ENCODE data around the gene ACY1.
A peak's percentile ranks its signal among the peaks of the same experiment; 100 is the strongest.

The ACY1 gene

DNA sequence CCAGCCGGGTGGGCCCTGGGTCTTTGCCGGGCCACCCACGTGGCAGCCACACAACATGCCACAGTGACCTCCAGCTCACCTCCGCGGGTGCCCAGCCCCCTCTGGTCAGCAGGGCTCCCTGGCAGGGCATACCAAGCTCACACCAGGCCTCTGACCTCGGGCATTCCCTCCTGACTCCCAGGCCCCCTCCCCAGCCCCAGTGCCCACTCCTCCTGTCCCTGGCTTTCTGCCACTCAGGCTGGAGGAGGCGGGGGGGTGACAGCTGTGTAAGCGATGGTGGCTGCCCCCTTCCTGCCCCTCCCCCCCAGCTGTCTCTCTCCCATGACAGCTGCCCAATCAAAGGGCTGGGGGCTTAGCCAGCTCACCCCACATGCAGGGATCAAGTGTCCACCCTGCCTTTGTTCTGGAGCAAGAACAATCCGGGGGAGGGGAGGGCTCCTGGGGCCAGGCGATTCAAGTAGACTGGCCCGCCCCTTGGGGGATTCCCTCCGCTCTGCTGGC is 19.3 kb upstream of the ACY1 start:
- no peak for DNase-seq (ENCODE audit: low spot score)

DNA sequence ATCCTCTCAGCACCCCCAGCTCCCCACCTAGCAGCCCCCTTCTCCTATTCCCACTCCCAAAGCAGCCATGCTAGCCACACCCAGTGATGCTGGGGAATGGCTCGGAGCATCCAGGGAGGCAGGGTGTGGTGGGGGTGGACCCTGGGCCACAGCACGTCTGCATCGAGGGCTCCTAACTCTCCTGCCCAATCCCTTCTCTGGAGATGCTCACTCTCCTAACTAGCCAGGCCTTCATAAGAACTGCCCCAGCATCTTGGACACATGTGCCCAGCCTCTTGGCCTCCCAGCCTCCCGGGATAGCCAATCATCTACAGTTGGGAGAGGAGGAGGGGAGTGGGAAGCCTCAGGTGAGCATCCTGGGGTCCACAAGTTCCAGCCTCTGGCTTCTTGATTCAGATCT is 18.8 kb upstream of the ACY1 start:
- DNase-seq (ENCODE audit: low spot score): no peak

DNA sequence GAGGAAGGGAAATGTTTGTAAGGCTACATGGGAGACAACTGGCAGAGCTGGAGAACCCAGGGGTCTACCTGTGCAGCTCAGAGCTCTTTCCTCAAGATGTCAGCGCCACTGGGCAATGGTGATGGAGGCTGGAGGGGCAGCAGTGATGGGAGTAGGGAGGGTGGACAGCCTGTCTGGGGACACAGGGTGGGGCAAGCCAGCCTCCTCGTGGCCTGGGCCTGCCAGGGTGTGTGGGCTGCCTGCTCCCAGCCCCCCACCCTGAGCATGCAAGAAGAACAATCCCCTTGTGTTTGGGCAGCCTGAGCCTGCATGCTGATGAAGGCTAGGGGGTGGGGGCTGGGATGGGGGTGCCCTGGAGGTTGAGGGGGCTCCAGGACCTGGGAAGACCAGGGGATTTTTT is 17.3 kb upstream of the ACY1 start:
- DNase-seq (ENCODE audit: low spot score): no peak

DNA sequence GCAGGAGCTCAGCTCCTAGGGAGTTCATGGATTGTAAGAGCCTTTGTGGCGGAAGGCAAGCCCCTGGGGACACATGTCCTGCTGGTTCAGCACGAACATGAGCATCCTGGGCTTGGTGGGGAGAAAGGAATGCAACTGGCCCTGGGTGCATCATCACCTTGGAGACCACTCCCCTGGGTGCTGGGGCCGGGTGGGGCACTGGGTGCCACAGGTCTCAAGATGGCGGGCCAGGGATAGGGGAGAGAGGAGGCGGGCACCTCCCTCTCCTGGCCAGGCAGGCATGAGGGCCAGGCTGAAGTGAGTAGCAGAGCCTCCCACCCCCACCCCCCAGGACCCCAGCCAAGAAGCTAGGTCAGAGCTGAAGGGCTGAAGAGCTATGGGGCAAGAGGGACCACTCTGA is 16.8 kb upstream of the ACY1 start:
- no peak for DNase-seq (ENCODE audit: low spot score)

DNA sequence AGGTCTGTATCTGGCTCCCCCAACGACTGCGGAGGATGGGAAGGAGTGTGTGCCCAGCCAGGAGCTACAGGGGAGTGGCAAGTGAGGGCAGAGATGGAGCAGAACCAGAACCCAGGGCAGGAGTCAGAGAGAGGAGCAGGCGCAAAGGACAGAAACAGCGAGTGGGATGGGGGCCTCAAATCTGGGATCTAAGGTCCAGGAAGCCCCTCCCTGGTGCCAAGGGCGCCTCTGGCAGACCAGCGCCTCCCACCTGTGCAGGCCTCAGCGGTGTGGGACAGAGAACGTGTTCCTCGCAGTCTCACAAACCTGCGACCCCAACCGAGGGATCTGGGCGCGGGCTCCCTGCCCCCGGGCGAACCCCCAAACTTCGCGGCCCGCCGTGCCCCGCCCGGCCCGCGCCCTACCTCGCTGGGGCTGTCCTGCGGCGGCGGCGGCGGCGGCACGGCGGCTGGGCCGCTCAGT is 16.4 kb upstream of the ACY1 start:
- DNase-seq (ENCODE audit: low spot score): no peak

DNA sequence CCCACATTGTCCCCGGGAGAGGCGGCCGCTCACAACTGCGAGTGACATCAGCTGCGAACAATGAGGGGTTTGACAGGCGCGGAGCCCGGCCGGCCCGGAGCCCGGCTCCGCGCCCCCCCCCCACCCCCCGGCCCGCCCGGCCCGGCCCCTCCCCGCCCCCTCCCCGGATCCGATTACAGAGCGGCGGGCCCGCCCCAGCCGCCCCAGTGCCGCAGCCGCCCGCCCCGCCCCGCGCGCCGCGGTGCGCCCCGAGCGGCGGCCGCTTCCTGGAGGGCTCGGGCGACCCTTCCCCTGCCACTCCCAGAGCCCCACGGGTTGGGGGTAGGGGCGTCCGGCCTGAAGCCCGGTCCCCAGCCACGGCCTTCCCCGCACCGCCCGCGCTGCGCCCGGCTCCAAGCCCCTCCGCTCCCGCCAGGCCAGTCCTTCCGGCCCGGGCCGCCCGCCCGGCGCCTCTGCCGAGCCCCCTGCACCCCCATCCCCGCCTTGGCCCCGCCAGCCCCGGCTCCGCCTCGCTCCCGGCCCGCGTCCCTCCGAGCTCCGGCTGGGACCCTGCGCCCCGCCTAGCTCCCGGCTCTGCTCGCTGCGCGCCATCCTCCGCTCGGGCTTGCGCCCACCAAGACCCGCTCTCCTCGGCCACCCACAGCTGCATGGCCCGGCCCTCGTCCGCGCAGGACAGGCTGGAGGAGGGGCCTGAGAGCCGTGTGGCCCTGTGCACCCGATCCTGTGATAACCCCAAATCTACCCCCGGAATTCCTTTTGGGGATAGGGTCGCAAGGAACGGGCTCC is 15.8 kb upstream of the ACY1 start, which contains the start of gene PCBP4:
TSS of gene PCBP4 (minus strand) at position 71 of the 786 bp plus-strand sequence. CDS start 6,214 bp downstream, outside the sequence.
- no peak for DNase-seq (ENCODE audit: low spot score)

DNA sequence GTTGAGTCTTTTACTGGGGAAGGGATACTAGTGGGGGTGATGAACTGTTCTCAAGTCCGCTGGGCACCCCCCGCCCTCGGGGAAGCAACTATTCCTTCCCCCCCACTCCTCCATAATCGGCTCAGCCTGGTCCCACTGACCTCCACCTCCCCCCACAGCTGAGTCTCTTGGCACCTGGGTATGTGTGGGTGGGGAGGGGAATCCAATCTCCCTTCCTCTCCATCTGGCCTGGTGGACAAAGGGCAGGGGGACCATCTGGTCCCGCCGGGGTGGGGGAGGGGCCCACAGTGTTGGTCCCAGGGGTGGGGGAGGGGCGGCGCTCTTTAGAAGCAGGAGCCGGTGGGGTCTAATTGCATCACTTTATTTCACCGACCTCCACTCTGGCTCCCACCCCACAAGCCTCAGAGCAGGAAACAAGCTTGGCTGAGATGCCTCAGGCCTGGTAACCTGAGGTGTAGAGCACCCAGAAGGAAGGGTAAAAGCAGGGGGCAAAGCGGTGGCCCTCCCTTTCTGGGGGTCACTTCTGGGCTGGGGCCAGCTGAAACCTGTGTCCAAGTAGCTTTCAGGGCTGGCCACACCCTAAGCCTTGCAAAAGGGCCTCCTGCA is 15.1 kb upstream of the ACY1 start:
- DNase-seq (ENCODE audit: low spot score): no peak

DNA sequence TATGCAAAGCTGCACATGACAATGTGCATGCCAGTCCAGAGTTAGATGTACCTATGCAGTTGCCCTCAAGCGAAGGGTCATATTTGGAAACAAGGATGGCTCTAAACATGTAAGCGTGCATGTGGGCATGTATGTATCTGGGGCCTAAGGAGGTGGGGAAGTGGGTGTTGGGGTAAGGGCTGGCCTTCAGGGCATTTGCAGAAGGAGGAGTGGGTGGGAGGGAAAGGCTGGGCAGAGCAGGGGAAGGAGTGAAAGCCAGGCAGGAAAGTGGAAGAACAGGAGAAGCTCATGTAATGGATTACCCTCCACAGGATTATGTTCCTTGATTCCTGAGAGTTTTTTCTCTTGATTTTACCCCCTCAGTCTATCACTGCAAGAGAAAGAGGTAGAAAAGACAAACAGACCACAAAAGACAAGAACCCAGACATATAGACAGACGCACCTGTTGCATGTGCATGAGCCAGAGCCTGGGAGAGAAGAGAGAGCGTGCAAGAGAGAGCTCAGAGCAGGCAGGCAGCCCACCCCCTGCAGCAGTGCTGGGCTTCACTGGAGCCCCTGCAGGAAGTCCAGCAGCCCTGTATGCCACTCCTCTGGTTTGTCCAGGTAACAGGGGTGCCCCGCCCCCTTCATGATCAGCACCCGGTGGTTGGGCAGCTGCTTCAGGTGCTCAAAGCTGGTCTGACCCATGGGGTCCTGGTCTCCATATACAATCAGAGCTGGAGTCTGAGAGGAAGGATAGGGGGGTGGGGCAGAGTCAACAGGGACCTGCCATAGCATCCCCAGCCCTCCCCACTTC is 14.3 kb upstream of the ACY1 start:
- DNase-seq (ENCODE audit: low spot score): no peak

DNA sequence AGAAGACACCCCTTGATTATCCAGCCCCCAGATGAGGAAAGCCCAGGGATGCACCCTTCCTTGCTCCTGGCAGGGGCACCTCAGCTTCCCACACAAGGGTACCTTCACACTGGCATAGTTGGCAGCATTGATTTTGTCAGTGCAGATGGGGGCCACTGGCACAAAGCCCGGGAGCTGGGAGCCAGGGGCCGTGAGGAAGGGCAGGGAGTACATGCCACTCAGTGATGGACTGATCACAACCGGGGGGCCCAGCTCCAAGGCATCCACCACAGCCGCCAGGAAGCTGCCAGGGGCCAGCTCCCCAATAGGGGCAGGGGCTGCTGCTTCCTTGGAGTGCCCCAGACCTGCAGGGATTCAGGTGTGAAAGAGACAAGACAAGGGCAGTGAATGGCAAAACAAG is 13.5 kb upstream of the ACY1 start:
- no peak for DNase-seq (ENCODE audit: low spot score)

DNA sequence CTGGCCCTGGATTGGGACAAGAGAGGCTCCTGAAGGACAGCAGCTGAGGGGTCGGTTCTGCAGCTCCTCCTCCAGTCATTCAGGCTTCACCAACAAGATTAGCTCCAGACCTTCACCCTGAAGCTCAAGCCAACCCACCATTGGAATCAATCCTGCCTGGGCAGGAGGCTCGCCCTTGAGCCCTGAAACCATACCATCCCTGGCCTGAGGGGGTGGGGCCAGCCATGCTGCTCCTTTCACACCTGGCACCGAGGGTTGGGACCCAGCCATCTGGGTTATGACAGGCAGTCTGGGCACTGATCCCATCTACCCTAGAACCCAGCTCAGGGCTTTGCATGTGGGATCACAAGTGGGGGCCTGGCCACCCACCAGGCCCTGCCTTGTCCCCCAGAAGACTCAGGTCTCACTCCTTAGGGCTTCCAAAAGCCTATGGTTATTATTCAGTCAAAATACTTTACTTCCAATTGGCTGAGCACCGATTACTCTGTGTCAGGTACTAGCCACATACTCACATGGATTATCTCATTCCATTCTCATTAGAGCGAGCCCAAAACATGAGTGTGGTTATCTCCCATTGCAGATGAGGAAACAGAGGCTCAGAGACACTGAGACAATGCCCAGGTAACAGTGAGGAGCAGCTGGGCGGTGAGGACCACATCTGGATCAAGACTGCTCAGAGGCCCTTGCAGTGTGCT is 12.6 kb upstream of the ACY1 start:
- DNase-seq (ENCODE audit: low spot score): no peak

DNA sequence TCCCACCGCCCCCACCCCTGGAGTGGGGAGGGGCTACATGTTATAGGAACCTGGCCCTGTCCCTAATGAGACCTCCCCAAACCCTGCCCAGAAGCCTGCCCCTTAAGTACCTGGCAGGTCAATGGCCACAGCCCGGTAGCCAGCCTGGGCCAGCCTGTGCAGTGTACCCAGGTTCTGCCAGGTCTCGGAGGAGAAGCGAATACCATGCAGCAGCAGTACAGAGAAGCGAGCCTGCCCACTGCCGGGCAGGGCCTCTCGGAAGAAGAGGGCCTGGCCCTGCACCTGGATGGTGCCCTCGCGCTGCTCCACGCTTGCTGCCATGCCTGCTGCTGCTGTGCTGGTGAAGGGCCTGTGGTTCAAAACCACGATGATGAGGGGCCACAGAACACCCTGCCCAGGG is 12.0 kb upstream of the ACY1 start:
- DNase-seq (ENCODE audit: low spot score): no peak

DNA sequence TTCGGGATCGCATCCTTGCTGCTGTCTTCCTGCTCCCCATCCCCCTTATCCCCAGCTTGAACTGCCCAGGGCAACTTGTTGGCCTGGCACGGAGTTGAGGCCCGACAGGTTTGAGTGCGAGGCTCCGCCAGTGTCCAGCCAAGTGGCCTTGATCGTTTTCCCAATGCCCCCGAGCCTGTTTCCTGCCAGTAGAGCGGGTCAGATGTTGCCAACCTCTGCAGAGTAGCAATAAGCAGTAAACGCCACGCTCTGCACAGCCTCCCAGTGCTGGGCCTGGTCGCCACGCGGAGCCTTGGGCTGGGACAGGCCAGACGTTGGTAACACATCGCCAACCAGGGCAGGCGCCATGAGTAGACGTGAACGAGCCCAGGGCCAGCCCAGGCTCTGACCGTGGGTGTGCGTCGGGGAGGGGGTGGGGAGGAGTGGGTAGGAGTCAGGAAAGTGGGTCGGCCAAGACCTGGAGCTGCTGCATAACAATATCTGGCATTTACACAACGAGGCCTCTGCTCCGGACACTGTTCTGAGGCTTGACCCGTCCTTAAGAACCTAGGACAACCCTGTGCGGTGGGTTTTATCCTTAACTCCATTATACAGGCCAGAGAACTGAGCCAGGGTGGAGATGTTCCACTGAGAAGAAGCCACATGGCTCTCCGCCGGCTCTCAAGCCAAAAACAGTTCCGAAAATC is 8.9 kb upstream of the ACY1 start:
- no peak for DNase-seq (ENCODE audit: low spot score)

DNA sequence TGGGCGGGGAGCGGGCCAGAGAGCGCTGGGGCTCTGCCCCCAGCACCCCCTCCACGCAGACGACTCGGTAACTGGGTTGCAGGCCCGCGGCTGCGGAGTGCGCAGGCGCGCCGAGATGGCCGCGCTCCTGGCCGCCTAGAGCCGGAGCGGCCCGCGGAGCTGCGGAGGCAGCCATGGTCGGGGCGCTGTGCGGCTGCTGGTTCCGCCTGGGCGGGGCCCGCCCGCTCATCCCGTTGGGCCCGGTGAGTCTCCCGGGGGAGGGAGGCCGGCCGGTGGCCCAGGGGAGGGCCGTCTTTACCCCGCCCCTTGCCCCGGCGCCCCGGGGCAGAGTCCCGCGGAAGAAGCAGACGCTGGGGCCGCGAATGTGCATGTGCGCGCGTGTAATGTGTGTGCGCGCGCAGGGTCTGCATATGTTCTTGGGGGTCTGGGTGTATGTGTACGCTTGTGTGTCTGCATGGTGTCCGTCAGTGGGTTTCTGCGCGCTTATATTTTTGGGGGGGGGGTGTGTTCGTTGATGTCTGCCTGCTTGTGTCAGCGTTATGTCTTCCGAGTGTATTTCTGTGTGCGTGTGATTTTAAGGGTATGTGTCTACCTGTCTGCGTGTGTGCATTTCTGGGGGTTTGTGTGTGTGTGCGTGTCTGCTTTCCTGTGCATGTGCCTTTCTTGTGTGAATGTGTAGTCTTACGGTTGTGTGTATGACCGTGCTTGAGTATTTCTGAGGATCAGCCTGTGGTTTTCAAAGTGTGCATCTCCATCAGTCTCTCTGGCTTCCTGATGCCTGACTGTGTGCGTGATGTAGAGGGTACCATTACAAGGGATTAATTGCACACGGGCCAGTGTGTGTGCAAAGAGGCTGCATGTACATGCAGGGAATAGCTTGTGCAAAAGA is 8.1 kb upstream of the ACY1 start, which contains the start of gene ABHD14A:
TSS of gene ABHD14A (plus strand) at position 102 of the 889 bp plus-strand sequence. CDS start at position 174, 72 bp downstream.
- DNase-seq (ENCODE audit: low spot score): peak; percentile 66

DNA sequence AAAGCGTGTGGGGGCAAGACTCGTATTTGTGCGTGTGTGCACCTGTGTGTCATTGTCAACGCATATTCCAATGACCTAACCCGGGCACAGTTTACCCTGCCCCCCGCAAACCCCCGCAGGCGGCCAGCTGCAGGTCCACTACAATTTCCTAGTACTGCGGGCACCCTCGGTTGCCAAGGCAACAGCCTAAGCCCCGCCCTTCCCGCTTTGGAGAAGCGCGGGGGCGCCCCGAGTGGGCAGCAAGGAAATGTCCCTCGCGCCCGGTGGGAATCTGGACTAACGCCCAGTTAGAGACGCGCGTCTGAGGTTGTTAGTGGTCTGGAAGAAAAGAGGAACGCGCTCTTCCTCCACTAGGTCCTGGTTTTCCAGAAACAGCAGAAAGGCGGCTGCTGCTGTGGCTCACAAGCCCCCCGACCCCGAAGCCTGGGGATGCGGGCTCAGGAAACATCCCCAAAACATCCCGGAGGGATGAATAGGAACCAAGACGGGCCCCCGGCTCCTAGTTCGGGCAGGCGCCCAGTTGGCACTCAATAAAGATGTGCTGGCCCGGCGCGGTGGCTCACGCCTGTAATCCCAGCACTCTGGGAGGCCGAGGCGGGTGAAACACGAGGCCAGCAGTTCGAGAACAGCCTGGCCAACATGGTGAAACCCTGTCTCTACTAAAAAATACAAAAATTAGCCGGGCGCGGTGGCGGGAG is 7.3 kb upstream of the ACY1 start:
- DNase-seq (ENCODE audit: low spot score): peak; percentile 27

DNA sequence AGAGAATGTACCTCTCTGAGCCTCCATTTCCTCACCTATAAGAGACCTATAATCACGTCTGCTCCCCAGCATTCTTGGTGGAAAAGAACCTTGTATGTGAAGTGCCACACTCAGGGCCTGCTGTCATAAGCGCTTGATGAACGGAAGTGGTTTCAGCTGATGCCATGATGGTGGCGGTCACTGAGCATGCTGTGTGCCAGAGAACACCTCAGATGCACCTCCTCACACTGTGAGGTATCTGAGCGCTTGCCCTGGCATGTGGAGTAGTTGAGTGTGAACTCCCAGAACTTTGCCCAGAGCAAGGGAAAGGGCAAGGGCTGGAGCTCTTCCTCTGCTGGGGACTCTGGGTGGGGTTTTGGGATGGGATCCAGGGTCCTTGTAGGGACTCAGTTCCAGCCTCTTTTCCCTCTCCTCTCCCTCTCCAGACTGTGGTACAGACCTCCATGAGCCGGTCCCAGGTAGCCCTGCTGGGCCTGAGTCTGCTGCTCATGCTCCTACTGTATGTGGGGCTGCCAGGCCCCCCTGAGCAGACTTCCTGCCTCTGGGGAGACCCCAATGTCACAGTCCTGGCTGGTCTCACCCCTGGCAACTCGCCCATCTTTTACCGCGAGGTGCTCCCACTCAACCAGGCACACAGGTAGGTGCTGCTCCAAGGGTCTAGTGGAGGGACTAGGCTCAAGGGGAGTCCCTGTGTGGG is 5.7 kb upstream of the ACY1 start:
- no peak for DNase-seq (ENCODE audit: low spot score)

DNA sequence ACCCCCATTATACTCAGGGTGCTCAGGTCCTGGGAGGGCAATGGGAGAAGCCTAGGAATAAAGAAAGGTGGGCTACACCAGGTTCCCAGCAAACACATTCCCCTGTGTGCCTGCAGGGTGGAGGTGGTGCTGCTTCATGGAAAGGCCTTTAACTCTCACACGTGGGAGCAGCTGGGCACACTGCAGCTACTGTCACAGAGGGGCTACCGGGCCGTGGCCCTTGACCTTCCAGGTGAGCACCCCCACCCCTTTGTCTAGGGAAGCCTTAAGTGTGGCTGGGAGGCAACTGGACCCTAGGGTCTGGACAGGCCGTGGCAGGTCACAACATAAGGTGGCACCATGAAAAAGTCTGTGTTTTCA is 5.2 kb upstream of the ACY1 start:
- DNase-seq (ENCODE audit: low spot score): no peak

DNA sequence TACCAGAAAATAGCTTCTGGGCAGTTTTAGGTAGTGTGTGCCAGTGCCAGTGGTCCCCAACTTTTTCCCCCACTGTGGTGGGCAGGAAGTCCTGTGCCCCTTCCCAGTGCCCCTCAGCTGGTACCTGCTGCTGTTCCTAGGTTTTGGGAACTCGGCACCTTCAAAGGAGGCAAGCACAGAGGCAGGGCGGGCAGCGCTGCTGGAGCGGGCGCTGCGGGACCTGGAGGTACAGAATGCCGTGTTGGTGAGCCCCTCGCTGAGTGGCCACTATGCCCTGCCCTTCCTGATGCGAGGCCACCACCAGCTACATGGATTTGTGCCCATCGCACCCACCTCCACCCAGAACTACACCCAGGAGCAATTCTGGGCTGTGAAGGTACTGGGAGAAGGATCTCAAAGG is 3.1 kb upstream of the ACY1 start:
- no peak for DNase-seq (ENCODE audit: low spot score)

DNA sequence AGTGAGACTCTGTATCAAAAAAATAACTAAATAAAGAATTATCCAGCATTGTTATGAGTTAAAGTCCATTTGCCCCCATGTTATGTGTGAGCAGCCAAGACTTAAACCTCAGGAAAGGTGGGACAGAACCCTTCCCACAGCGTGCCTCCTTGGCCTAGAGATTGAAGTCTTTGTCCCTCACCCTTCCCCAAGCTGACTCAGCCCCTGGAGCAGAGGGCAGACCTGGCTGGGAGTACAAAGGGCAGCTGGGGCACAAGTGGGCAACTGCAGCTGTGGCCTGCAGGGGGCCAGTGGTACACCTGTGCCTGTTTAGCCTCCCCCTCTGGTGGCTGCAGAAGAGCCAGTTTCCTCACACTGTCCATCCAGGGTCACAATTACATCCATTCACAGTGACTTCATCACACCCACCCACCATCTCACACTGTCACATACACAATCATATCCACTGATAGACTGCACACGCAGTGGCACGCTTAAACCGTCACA is 940 bp upstream of the ACY1 start:
- DNase-seq (ENCODE audit: low spot score): peak; percentile 23

Measured in hematopoietic multipotent progenitor cell treated with erythropoietin and hydrocortisone succinate and interleukin-3 and kit ligand, for 15 days (in vitro differentiated cells).